ENCODE results near the gene UGT1A4.

DNA sequence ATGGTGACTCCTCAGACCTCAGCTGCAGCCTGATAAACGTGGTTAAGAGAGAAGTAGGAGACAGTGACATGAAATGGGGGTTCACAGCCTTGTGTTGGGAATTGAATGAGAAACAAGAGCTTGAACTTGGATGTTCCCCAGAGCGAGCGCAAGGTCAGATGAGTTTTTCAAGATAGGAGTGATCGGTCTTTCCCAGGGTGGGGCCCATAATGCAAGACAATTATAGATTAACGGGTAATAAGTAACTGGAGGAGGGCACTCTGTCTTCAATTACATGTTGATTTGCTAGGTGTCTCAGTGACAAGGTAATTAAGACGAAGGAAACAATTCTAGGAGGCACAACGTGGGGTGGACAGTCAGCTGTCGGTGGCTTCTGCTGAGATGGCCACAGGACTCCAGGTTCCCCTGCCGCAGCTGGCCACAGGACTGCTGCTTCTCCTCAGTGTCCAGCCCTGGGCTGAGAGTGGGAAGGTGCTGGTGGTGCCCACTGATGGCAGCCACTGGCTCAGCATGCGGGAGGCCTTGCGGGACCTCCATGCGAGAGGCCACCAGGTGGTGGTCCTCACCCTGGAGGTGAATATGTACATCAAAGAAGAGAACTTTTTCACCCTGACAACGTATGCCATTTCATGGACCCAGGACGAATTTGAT lies 5.8 kb upstream of the UGT1A4 start, which contains the start of gene UGT1A5:
- no peak for TF ChIP-seq GATA2 (IDR thresholded peaks at IDR 0.05; ENCODE audit: low read depth, low read length)
- no peak for TF ChIP-seq GATA3 (IDR thresholded peaks at IDR 0.05; ENCODE audit: low read depth, low read length)
